HG02938 (cell line): Measurements from ENCODE around the gene SMIM9.
A peak's percentile ranks its signal among the peaks of the same experiment; 100 is the strongest.
"Not testable (repeated sequence)": the region's sequence is repeated elsewhere in the genome, so short reads cannot be mapped to it uniquely, and the experiment has no call there.

Experiments used
- ATAC-seq: cut with Tn5 transposase; IDR thresholded peaks from one replicate; pipeline ENCODE4 v1.9.1; 2021; ENCODE audit warnings: mild to moderate bottlenecking, moderate library complexity; ENCODE audit not compliant: unreplicated experiment

SMIM9 gene

GRCh38 chrX:154816326-154816898 is 18.1 kb downstream of the SMIM9 start:
- ATAC-seq = not testable (repeated sequence)

GRCh38 chrX:154815274-154815818 is 19.1 kb downstream of the SMIM9 start:
- ATAC-seq = no peak

GRCh38 chrX:154813801-154814200 is 20.7 kb downstream of the SMIM9 start:
- ATAC-seq = no peak

- no peak for ATAC-seq
Observed at GRCh38 chrX:154812341-154813101, 21.9 kb downstream of the SMIM9 start.

GRCh38 chrX:154809939-154810665 is 24.4 kb downstream of the SMIM9 start:
- no peak for ATAC-seq

GRCh38 chrX:154806837-154807501 is 27.5 kb downstream of the SMIM9 start:
- ATAC-seq = no peak

- ATAC-seq = no peak
Observed at GRCh38 chrX:154805696-154806091, 28.8 kb downstream of the SMIM9 start.

- ATAC-seq = peak; percentile 83
Observed at GRCh38 chrX:154804957-154805695, 29.3 kb downstream of the SMIM9 start, which contains the start of gene MPP1. TSS of gene MPP1 (minus strand) at chrX:154805485. CDS start at chrX:154805373, 112 bp downstream.

GRCh38 chrX:154804261-154804956 is 30.1 kb downstream of the SMIM9 start:
- ATAC-seq = peak; percentile 17

GRCh38 chrX:154802947-154803346 is 31.5 kb downstream of the SMIM9 start:
- ATAC-seq = no peak

GRCh38 chrX:154800478-154801210 is 33.8 kb downstream of the SMIM9 start:
- no peak for ATAC-seq

- no peak for ATAC-seq
Observed at GRCh38 chrX:154799556-154800348, 34.7 kb downstream of the SMIM9 start.

GRCh38 chrX:154797006-154797405 is 37.5 kb downstream of the SMIM9 start:
- no peak for ATAC-seq

GRCh38 chrX:154795016-154795415 is 39.4 kb downstream of the SMIM9 start:
- ATAC-seq = no peak

GRCh38 chrX:154793084-154793795 is 41.2 kb downstream of the SMIM9 start:
- ATAC-seq = no peak

- ATAC-seq = no peak
Observed at GRCh38 chrX:154791939-154792338, 42.5 kb downstream of the SMIM9 start.

GRCh38 chrX:154791467-154791866 is 43.0 kb downstream of the SMIM9 start:
- ATAC-seq = no peak

- ATAC-seq = no peak
Observed at GRCh38 chrX:154785716-154786115, 48.7 kb downstream of the SMIM9 start.
